OCI-LY7 (cell line): Measurements from ENCODE around the gene F8. TPM values are rescaled to one million over a fixed set of nuclear protein-coding genes. Genes with fewer than 3 reads are reported as not detected.

Source experiments
- BruUV-seq: library from RNA; stranded (reverse); fragments of 400-500 nt; replicated peaks from 2 replicates; lab custom pipeline; 2021; lab: Mats Ljungman, UMichigan
- CTCF ChIA-PET: fragments of 300-600 bp; sonication (Branson Sonifier 250); formaldehyde crosslinking; loops from one replicate; lab custom pipeline; 2022; ENCODE audit warnings: antibody characterized with exemption; ENCODE audit not compliant: unreplicated experiment; lab: Charles Lee
- POLR2A ChIA-PET: fragments of 300-600 bp; sonication (Branson Sonifier 250); formaldehyde crosslinking; loops from one replicate; lab custom pipeline; 2022; ENCODE audit warnings: antibody characterized with exemption; lab: Charles Lee
- DNase-seq: peaks from one replicate; pipeline ENCODE4 v3.0.0-alpha.2; 2015; ENCODE audit warnings: low spot score
- H2AFZ ChIP-seq: fragments of 200-600 bp; sonication (generic), shearing (Covaris generic); 2 replicates; pipeline ENCODE4 v1.6.1; 2014; ENCODE audit warnings: mild to moderate bottlenecking, antibody characterized with exemption, low read length, moderate library complexity
- H3K27ac ChIP-seq: fragments of 200-600 bp; sonication (generic); 2 replicates; pipeline ENCODE4 v1.5.1; 2014; ENCODE audit warnings: mixed run types, low read depth, mild to moderate bottlenecking, moderate library complexity, low read length, inconsistent platforms; ENCODE audit not compliant: poor library complexity, severe bottlenecking
- H3K36me3 ChIP-seq: fragments of 200-600 bp; sonication (generic); 2 replicates; pipeline ENCODE4 v1.6.1; 2014; ENCODE audit warnings: mild to moderate bottlenecking, antibody characterized with exemption, low read length, moderate library complexity, mixed read lengths; ENCODE audit not compliant: insufficient read depth
- H3K4me1 ChIP-seq: fragments of 200-600 bp; sonication (generic); 2 replicates; pipeline ENCODE4 v1.5.1; 2014; ENCODE audit warnings: mild to moderate bottlenecking, low read length; ENCODE audit not compliant: insufficient read depth, poor library complexity, severe bottlenecking
- H3K4me2 ChIP-seq: fragments of 200-600 bp; sonication (generic); 2 replicates; pipeline ENCODE4 v1.6.1; 2014; ENCODE audit warnings: mild to moderate bottlenecking, low read length
- H3K4me3 ChIP-seq: fragments of 200-600 bp; sonication (generic); 2 replicates; pipeline ENCODE4 v1.5.1; 2014; ENCODE audit warnings: mild to moderate bottlenecking, low read depth, low read length; ENCODE audit not compliant: poor library complexity, severe bottlenecking
- H3K79me2 ChIP-seq: fragments of 200-600 bp; sonication (generic); 2 replicates; pipeline ENCODE4 v1.6.1; 2016; ENCODE audit warnings: low read depth, mild to moderate bottlenecking, low read length, moderate library complexity, mixed read lengths; ENCODE audit not compliant: insufficient read depth
- H3K9me2 ChIP-seq: fragments of 200-600 bp; sonication (generic); 2 replicates; pipeline ENCODE4 v1.6.1; 2016; ENCODE audit warnings: mild to moderate bottlenecking, low read length, mixed read lengths; ENCODE audit not compliant: insufficient read depth
- H3K9me3 ChIP-seq: fragments of 200-600 bp; sonication (generic); 2 replicates; pipeline ENCODE4 v1.6.1; 2014; ENCODE audit warnings: mild to moderate bottlenecking, mixed run types, low read length, mixed read lengths
- H4K20me1 ChIP-seq: fragments of 200-600 bp; sonication (generic); 2 replicates; pipeline ENCODE4 v1.6.1; 2014; ENCODE audit warnings: mild to moderate bottlenecking, antibody characterized with exemption, low read length, moderate library complexity, mixed read lengths; ENCODE audit not compliant: insufficient read depth
- EZH2phosphoT487 ChIP-seq: fragments of 200-600 bp; sonication (generic); IDR thresholded peaks from 2 replicates; pipeline ENCODE4 v1.6.1; 2018; ENCODE audit warnings: low read depth, borderline replicate concordance, mild to moderate bottlenecking, mixed run types, antibody characterized with exemption, low read length, moderate library complexity, mixed read lengths
- intact Hi-C: fragments of 100-400 bp; cut with micrococcal nuclease; formaldehyde crosslinking; loops from one replicate; pipeline ENCODE4 v1.10.0; 2022; ENCODE audit not compliant: unreplicated experiment
- total RNA-seq, 2 experiments: library from RNA; depleted of rRNA in 1 of 2; stranded (reverse); fragments of >200 nt in 1 of 2; shearing (Covaris generic) in 1 of 2; gene quantifications; 2 replicates each; pipeline ENCODE4 v1.2.3, GENCODE V29; 2014 to 2022
- TF ChIP-seq, protein P1 (sequence below): fragments of 200-600 bp; sonication (generic); conservative IDR thresholded peaks from 2 replicates; pipeline ENCODE4 v1.5.1; 2014; ENCODE audit warnings: mild to moderate bottlenecking, antibody characterized with exemption, low read length, moderate library complexity, mixed read lengths

The F8 gene
- total RNA-seq, 2 experiments from 2014 or later, result 0.47 to 1.7 TPM

DNA sequence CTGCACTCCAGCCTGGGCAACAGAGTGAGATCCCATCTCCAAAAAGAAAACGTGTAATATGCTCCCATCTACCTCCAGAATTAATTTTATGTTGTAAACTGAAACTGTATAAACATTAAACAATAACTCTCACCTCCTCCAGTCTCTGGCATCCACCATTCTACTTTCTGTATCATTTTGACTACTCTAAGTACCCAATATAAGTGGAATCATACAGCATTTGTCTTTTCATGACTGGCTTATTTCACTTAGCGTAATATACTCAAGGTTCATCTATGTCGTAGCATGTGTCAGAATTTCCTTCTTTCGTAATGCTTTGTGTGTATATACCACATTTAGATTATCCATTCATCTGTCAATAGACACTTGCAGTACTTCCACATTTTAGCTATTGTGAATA lies 20.6 kb downstream of the F8 start:
- Histone ChIP-seq H3K36me3 (no peaks in the 10 kb centered on the region), H4K20me1 (no peaks in the 10 kb centered on the region), H3K4me2 (no peak overlapping the region), H3K4me1 (no peaks in the 10 kb centered on the region), H3K79me2 (no peaks in the 10 kb centered on the region), H3K4me3 (no peak overlapping the region), H3K9me3 (no peaks in the 10 kb centered on the region), H3K9me2 (no peaks in the 10 kb centered on the region), H3K27ac (no peak overlapping the region), H2AFZ (no peak overlapping the region)
- no peak for DNase-seq
- ChIA-PET CTCF (no interaction called here), POLR2A (no interaction called here)
- no TSS peak for BruUV-seq
- intact Hi-C loops, result no loop called here
- TF ChIP-seq, protein P1, sequence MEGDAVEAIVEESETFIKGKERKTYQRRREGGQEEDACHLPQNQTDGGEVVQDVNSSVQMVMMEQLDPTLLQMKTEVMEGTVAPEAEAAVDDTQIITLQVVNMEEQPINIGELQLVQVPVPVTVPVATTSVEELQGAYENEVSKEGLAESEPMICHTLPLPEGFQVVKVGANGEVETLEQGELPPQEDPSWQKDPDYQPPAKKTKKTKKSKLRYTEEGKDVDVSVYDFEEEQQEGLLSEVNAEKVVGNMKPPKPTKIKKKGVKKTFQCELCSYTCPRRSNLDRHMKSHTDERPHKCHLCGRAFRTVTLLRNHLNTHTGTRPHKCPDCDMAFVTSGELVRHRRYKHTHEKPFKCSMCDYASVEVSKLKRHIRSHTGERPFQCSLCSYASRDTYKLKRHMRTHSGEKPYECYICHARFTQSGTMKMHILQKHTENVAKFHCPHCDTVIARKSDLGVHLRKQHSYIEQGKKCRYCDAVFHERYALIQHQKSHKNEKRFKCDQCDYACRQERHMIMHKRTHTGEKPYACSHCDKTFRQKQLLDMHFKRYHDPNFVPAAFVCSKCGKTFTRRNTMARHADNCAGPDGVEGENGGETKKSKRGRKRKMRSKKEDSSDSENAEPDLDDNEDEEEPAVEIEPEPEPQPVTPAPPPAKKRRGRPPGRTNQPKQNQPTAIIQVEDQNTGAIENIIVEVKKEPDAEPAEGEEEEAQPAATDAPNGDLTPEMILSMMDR, result no peak
- TF ChIP-seq EZH2phosphoT487, result no peak

DNA sequence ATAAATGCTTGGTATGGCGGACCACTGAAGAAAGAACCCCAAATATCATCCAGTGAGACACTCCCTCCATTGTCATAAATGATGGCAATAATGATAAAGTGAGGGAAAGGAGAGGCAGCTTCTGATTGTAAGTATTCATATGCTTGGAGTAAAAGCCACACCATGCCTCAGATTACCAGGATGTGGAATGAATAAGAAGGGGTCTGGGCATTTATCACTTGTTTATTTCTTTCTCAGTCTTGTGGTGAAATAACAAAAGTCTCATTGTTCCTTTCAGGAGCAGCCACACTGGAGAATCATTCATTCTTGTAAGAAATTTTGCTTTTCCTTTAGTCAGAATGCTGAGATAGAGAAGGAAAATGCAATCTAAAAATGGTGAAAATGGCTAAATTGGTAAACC lies 21.7 kb downstream of the F8 start:
- no peaks in the 10 kb centered on the region for H3K36me3 ChIP-seq
- POLR2A ChIA-PET, result no interaction called here
- no peak overlapping the region for H3K27ac ChIP-seq
- no peak for TF ChIP-seq EZH2phosphoT487
- TF ChIP-seq, protein P1, result no peak
- H3K9me2 ChIP-seq, result no peaks in the 10 kb centered on the region
- intact Hi-C loops, result no loop called here
- CTCF ChIA-PET, result no interaction called here
- H3K4me1 ChIP-seq, result no peaks in the 10 kb centered on the region
- no peak overlapping the region for H3K4me2 ChIP-seq
- no TSS peak for BruUV-seq
- no peak for DNase-seq
- no peak overlapping the region for H3K4me3 ChIP-seq
- no peaks in the 10 kb centered on the region for H4K20me1 ChIP-seq
- H3K9me3 ChIP-seq, result no peaks in the 10 kb centered on the region
- no peak overlapping the region for H2AFZ ChIP-seq
- H3K79me2 ChIP-seq, result no peaks in the 10 kb centered on the region

DNA sequence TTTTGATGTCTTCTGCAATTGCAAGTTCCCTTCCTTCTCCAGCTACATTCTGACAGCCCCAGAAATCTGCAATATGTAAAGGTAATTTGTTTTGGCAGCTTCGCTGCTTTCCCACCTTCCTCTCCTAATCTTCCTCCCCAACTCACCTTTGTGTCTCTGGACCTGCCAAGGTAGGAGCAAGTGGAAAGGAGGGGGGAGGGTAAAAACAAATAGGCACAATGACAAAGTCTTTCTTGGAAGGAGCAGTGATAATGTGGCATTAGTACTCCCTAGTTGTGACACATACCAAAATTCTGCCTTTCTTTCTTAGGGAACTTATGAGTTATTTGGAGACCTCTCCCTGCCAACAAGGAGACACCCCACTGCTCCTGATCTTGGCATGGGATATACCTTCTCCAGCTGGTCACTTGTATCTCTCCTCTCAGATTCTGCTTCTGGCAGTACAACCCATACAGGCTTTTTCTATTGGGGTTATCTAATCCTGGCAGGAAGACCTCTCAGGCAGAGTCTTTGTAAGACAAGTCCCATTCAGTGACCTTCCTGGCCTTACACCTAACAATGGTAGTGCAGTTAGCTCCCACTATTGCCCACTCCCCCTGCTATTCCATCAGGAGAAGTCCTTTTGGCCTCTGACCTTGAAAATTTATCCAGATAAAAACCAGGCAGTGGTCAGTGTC lies 24.2 kb downstream of the F8 start:
- Histone ChIP-seq H2AFZ (no peak overlapping the region), H4K20me1 (no peaks in the 10 kb centered on the region), H3K27ac (no peak overlapping the region), H3K4me3 (no peak overlapping the region), H3K4me2 (no peak overlapping the region), H3K79me2 (no peaks in the 10 kb centered on the region), H3K4me1 (no peaks in the 10 kb centered on the region), H3K9me3 (no peaks in the 10 kb centered on the region), H3K9me2 (no peaks in the 10 kb centered on the region), H3K36me3 (no peaks in the 10 kb centered on the region)
- TF ChIP-seq EZH2phosphoT487, result no peak
- TF ChIP-seq, protein P1, result no peak
- POLR2A ChIA-PET, result no interaction called here
- DNase-seq, result no peak
- BruUV-seq, result no TSS peak
- intact Hi-C loops, result no loop called here
- CTCF ChIA-PET, result no interaction called here
